PFSK-1 (cell line): ENCODE results near the gene TRIM7.

ENCODE experiments used
- FOXP2 ChIP-seq: optimal IDR thresholded peaks from 2 replicates; pipeline ENCODE3; 2011; ENCODE audit warnings: borderline replicate concordance, control low read depth, inconsistent platforms; ENCODE audit not compliant: insufficient read depth; ENCODE audit errors: extremely low read length, extremely low read depth
- POLR2AphosphoS5 ChIP-seq: IDR thresholded peaks from 2 replicates; pipeline ENCODE4 v1.6.1; 2012; ENCODE audit warnings: low read depth, mild to moderate bottlenecking, control low read depth, low read length, moderate library complexity
- REST ChIP-seq, 2 experiments: IDR thresholded peaks; 2 replicates each; pipeline versions ENCODE4 v1.6.1 to v1.8.0; 2011 to 2012; ENCODE audit warnings: low read depth in 2 of 2, low read length in 2 of 2, control low read depth in 1 of 2, inconsistent platforms in 1 of 2, mild to moderate bottlenecking in 1 of 2, moderate library complexity in 1 of 2; ENCODE audit not compliant: insufficient read depth in 1 of 2
- SIN3A ChIP-seq: IDR thresholded peaks from 2 replicates; pipeline ENCODE4 v1.6.1; 2012; ENCODE audit warnings: mild to moderate bottlenecking, low read length, moderate library complexity, borderline replicate concordance; ENCODE audit not compliant: insufficient read depth
- TAF1 ChIP-seq: IDR thresholded peaks from 2 replicates; pipeline ENCODE4 v1.6.1; 2012; ENCODE audit warnings: low read length, control low read depth, borderline replicate concordance; ENCODE audit not compliant: insufficient read depth

The TRIM7 gene

GRCh38 chr5:181212934-181213333, 7.9 kb upstream of the TRIM7 start:
- no peak for TF ChIP-seq REST (IDR thresholded peaks at IDR 0.05; ENCODE audit: insufficient read depth in 1 of 2, low read depth in 2 of 2, low read length in 2 of 2)
- TF ChIP-seq POLR2AphosphoS5: no peak
- TF ChIP-seq SIN3A: no peak
- TF ChIP-seq TAF1: no peak
- no peak for TF ChIP-seq FOXP2

- TF ChIP-seq FOXP2: no peak
- no peak for TF ChIP-seq POLR2AphosphoS5
- TF ChIP-seq TAF1: no peak
- no peak for TF ChIP-seq SIN3A
- TF ChIP-seq REST (IDR thresholded peaks at IDR 0.05; ENCODE audit: insufficient read depth in 1 of 2, low read depth in 2 of 2, low read length in 2 of 2): no peak
These were observed 7.1 kb upstream of the TRIM7 start for GRCh38 chr5:181212080-181212479.

- TF ChIP-seq FOXP2 (no peak), REST (IDR thresholded peaks at IDR 0.05; ENCODE audit: insufficient read depth in 1 of 2, low read depth in 2 of 2, low read length in 2 of 2) (no peak), POLR2AphosphoS5 (no peak), TAF1 (no peak)
These were observed 6.2 kb upstream of the TRIM7 start for GRCh38 chr5:181211208-181211607.

- no peak for TF ChIP-seq FOXP2
- no peak for TF ChIP-seq REST (IDR thresholded peaks at IDR 0.05; ENCODE audit: insufficient read depth in 1 of 2, low read depth in 2 of 2, low read length in 2 of 2)
These were observed 2.9 kb upstream of the TRIM7 start for GRCh38 chr5:181207960-181208253.

GRCh38 chr5:181207214-181207959, 2.4 kb upstream of the TRIM7 start:
- TF ChIP-seq FOXP2 (no peak), POLR2AphosphoS5 (peak; percentile 36; the same call in 1 of the 2 replicates), TAF1 (no peak)
